Middle frontal gyrus (tissue), 1 donor: ENCODE measurements around the gene NEK6.

Experiments used
- DNase-seq: peaks from one replicate; pipeline ENCODE4 v3.0.0-alpha.2; 2015; ENCODE audit warnings: low spot score; ENCODE audit errors: extremely low spot score

NEK6 gene

GRCh38 chr9:124353166-124353768 lies 95.5 kb downstream of the NEK6 start:
- no peak for DNase-seq

DNA sequence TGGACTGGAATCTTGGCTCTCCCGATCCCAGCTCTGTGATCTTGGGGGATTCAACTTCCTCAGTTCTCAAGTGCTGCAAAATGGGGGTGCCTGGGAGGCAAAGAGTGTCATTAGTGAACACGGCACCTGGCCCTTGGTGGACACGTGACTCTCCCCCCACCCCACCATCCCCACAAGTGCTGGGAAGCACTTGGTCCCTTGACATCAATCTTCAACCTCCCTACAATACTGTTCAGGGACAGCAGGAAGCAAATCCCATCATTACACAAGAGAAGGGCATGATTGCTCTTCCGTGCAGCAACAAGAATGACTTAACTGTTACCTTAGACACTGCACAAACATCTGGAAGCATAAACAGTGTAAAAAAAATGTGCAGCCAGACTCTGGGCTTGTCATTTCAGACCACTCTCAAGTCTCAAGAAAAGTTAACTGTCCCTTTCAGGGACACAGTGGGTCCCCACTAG lies 96.1 kb downstream of the NEK6 start:
- DNase-seq, result no peak

DNA sequence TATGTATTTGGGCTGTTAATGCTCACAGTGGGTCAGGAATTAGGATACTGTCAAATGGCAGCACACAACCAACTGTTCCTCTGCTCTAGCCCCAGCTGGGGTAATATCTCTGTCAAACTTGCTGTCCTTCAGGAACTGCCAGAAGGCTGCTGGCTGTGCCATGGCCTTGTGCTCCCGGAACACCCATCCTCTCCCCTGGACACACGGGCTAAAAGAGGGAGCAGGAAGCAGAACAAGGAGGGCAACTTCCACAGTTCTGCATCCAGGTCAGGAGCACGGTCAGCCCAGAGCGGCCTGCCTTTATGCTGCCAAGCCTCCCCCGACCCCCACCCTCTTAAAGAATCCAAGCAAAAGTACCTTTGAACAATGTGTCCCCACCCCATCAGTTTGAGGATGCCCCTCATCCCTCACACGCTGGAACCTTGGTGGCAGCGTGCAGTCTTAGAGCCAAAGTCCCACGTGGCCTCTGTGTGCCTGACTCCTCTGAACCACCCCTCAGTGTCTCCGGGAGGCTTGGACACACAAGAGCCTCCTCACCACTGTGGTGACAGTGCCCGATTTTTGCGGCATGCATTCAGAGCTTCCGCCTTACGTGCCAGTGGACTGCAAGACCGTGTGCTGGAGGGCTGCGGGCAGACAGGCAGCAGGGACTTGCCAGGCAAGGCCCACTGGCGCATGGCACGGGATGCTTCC lies 96.7 kb downstream of the NEK6 start:
- DNase-seq, result no peak

DNA sequence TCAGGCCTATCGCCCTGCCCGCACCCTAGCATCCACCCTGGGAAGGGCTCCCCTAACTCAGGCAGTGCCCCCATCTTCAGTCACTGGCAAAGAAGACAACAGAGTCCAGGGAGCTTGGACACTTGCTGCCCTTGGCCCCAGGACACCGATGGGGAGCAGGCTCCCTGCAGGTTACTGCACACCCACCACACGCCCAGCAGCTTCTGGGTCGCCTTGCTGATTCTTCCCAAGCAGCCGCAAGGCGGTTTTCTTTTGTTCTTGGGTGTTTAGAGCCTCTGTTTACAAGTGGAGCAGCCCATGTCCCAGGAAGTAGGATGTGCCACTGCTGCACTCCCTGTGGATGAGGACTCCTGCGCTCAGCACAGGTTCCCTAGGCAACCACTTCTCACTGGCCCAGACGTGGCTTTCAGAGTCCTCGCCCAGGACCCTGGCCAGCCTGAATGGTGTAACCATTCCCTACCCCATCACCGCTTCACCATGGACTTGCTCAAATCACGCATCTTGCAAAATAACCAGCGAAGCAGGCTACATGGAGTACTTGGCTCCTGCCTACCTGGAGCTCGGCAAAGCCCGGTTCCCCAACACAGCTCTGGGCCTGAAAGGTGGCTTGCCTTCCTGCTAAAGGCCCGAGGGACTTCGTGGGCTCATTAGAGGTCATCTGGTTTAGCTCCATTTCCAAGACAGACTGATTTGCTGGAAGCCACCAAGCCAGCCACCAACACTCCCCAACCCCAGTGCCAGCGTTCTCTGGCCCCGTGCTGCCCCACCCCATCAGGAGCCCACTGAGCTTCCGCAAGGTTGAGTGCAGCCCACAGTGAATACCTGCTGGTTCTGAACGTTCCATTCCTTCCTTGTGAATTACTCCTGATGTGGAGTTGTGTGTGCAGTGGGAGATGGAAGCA lies 97.5 kb downstream of the NEK6 start:
- no peak for DNase-seq

GRCh38 chr9:124355941-124356744 lies 98.4 kb downstream of the NEK6 start:
- no peak for DNase-seq

- DNase-seq, result no peak
These were observed 99.1 kb downstream of the NEK6 start for GRCh38 chr9:124356745-124357390.

GRCh38 chr9:124357721-124358361 lies 100.1 kb downstream of the NEK6 start:
- DNase-seq, result no peak

GRCh38 chr9:124358631-124359030 lies 100.9 kb downstream of the NEK6 start:
- DNase-seq, result no peak

DNA sequence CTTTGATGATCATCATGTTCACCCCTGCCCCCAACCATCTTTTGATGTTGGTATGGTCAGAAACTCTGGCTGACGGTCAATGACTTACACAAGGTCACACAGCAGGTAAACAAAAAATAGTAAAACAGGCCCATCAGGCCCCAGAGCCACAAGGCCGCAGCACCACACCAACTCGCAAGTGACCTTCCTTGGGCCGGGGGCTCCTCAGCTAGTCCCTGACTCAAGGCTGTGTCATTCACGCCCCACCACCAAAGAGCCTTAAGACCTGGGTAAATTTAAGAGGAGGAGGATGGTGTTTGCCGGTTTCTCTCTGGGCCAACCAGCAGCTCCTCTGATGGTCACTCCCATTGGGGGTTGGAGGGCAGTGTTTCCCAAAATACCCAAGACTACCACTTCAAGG lies 101.7 kb downstream of the NEK6 start:
- DNase-seq, result no peak

DNA sequence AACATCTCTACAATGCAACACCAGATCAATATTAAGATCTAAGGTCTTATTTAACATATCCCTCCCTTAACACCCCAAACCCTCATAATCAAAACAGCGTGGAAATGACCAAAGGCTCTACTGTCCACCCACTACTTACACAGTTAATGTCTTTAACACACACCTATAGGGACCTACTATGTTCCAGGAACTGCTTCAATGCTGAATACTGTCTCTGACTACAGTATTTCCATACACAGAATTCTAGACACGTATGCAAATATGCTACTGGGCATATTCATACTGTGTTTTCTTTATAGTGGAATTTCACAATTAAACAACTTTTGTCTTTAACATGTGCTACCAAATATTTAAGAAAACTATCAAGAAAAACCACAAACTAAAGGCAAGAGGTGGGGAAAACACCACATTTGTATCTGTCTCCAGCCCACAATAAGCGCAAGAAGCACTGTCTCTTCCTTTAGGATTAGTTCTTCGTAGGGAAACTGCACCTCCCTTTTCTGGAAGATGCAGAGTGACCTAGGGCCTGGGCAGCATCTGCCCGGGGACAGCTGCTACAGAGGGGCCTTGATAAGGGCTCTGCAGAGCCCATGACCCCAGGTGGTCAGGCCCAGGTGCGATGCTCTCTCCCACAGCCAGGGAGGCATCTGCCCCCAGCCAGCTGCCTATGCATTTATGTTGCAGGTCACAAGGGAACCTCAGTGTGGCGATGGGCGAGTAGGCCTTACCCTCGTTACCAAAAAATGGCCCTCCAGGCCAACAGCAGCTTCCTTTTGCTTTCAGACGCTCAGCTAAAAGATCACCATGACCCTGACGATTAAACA lies 102.3 kb downstream of the NEK6 start:
- DNase-seq, result no peak

GRCh38 chr9:124361128-124361527 lies 103.4 kb downstream of the NEK6 start:
- no peak for DNase-seq

DNA sequence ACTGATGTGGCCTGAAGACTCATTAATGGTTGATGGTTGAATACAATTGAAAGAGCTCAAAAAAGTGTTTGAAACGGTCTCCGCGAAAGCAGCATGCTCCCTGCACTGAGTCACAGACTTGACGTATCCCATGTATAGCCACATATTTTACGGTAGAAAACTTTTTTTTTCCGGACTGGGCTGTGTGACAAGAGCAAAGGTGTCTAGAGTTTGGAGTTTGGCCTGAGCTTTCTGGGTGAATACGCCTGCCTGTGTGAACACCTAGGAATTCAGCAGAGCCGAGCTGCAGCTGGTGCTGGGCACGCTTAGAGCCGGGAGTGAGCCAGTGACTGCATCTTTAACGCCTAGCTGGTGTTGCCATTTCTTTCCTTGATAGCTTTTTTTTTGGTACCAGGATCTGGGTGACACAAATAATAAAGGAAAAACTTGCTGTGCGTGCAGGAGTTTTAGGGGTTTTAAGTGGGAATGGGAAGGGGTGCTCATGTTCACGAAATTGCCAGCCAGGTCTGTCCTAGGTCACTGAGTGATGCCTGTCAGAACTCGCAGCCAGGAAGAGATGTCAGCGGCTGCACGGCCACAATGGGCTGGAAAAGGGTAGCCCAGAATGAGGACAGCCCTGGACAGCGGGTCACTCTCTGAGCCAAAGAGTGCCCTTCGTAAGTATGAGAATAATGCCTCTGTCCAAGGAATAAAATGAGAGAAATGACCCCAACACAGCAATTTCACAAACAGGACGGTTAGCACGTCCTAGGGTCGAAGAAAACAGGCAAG lies 105.8 kb downstream of the NEK6 start:
- no peak for DNase-seq

DNA sequence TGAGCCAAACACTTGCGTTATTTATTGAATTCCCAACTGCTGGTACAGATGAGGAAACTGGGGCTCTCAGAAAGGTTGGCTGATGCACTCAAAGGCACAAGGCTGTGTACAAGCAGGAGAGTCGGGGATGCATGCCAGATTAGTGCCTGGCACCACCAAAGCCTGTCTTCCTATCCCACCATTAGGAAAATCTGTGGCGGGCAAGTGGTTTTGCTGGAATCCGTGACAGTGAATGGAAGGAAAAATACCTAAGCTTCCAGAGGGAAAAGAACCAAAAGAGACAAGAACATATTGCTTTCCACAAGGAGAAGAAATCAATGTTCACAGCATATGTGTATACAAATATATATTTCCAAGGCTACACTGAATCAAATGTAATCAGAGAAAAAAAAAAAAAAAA lies 106.4 kb downstream of the NEK6 start:
- no peak for DNase-seq

GRCh38 chr9:124365036-124365435 lies 107.3 kb downstream of the NEK6 start:
- no peak for DNase-seq

- DNase-seq, result no peak
These were observed 108.9 kb downstream of the NEK6 start for GRCh38 chr9:124366476-124367220.

DNA sequence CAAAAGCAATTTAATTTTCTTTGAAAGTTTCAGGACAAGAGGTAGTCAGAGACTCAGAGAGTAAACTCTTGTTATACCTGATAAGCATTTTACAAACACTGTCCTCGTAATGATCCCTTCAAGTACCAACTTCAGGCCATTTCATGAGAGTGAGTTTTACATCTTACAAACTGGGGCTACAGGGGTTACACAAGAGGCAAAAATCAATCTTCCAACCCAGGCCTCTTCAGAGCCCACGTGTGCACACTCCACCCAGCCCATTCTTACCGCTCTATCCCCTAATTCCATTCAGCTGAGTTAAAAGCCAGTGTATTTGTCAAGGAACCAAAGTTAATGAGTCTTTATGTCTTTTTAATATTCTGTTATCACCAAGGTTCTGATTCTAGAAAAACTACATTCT lies 110.9 kb downstream of the NEK6 start:
- DNase-seq, result no peak

GRCh38 chr9:124369231-124369797 lies 111.6 kb downstream of the NEK6 start:
- no peak for DNase-seq
